GM18517 (cell line): ENCODE measurements around the gene ATP11A.
"Not testable (repeated sequence)": the region's sequence is repeated elsewhere in the genome, so short reads cannot be mapped to it uniquely, and the experiment has no call there.

ENCODE experiments used
- ATAC-seq: cut with Tn5 transposase; IDR thresholded peaks from one replicate; pipeline ENCODE4 v1.9.1; 2021; ENCODE audit warnings: mild to moderate bottlenecking, moderate library complexity; ENCODE audit not compliant: unreplicated experiment

The ATP11A gene

DNA sequence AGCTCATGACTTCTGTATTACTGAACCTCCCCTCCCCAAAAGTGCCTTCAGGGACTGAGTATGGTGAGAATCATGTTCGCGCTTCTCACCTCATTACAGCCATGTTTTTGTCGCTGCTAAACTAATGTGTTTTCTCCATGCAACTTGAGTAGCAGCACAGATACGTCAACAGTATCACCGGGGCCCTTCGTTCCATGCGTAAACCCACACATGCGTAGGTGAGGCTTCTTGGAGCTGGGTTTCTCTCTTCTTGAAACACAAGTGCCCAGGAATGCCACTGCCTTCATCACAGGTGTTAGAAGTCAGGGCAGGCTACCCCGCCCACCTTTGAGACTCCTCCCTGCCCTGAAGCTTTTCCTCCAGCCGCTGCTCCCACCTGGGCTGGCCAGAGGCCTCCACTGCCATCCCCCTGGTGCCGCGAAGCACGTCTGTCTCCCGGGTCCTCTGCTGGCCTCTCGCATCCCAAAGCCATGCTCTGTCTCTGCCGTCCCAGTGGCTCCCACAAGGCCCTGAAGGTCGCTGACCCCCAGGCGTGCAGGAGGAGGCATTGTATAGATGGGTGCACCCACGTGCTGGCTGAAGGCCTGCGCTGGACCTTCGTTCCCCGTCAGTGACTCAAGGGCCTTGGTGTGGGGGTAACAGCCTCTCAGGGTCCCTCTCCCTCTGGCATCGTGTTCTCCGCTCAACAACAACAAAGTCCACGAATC lies 143.9 kb downstream of the ATP11A start:
- ATAC-seq, result no peak

DNA sequence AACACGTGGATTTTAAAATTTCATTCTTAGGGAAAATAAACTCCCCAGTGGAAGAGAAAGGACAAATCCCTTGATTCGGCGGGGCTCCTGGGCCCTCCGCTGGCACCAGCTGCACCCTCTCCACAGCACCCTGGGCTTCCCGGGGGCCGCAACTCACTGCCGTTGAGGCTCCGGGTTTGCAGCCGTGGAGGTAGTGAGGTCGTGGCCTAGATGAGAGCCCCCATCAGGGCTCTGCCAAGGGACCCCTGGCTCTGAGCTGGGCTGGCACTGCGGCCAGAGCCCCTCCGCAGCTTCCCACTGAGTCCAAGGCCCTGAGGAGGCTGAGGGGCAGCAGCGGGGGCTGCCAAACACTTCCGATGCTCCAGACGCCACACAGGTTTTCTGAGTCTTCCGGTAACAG lies 145.5 kb downstream of the ATP11A start:
- no peak for ATAC-seq

GRCh38 chr13:112835796-112836195 lies 146.0 kb downstream of the ATP11A start:
- no peak for ATAC-seq

DNA sequence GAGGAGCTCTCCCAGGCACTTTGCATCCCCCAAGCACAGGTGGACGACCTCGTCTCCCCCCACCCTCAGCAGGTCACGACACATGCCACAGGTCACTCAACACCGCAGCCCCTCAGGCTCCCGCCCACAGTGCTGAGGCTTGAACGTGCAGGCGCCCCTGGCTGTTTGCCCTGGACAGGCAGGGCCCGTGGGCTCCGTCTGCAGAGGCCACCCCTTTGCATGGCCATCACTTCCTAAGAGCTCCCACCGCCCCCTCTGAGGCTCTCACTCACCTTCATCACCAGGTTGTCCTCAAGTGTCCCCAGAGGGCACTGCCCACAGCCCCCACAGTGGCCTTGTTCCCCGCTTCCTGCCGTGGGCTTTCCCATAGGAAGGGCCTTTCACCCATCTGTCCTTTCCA lies 147.1 kb downstream of the ATP11A start:
- ATAC-seq, result no peak

- no peak for ATAC-seq
Measured at GRCh38 chr13:112837371-112838037, 147.7 kb downstream of the ATP11A start.

DNA sequence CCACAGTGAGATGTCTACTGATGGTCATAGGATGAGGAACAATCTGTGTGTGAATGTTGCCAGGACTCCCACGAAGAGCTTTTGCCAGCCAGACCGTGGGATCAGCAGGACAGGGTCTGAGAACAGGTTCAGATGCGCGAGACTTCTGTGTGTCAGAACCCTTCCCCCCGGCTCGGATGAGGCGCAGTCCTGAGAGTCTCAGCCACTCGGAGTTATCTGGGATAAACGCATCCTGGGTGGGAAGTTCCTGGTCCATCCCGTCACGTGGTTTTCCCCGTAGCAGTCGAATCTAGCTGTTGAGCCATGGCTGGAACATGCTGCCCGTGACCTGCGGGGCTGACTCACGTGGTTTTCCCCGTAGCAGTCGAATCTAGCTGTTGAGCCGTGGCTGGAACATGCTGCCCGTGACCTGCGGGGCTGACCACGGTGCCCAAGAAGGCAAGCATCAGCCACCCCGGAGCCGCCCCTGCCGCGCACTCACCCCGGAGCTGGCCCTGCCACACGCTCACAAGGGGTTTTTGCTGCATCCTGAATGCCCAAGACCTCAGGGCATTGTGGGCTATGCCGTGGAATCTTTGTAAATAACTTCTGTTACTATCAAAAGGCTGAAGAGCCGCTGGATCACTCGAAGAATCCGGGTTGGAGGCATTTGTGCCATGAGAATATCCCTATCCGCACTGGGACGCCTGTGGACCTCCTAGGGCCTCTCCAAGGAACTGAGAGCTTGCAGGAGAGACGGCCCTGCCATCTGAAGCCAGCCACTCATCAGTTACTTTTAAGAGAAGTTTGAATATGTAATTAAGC lies 148.4 kb downstream of the ATP11A start:
- ATAC-seq, result no peak

DNA sequence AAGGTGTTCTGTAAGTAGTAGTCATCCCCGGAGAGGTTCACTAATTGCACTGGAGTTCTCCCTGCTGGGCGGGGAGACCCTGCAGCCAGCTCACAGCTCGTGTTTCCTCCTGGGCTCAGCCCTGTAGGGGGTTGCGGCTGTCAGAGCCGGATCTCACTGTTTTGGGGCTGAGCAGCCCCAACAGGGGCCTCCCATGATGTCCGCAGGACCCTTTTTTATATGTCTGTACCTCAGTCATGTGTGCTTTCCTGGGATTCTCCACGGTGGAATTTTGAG lies 148.9 kb downstream of the ATP11A start:
- no peak for ATAC-seq

- ATAC-seq, result no peak
Measured at GRCh38 chr13:112839356-112840105, 149.7 kb downstream of the ATP11A start.

- no peak for ATAC-seq
Measured at GRCh38 chr13:112840472-112841302, 150.8 kb downstream of the ATP11A start.

DNA sequence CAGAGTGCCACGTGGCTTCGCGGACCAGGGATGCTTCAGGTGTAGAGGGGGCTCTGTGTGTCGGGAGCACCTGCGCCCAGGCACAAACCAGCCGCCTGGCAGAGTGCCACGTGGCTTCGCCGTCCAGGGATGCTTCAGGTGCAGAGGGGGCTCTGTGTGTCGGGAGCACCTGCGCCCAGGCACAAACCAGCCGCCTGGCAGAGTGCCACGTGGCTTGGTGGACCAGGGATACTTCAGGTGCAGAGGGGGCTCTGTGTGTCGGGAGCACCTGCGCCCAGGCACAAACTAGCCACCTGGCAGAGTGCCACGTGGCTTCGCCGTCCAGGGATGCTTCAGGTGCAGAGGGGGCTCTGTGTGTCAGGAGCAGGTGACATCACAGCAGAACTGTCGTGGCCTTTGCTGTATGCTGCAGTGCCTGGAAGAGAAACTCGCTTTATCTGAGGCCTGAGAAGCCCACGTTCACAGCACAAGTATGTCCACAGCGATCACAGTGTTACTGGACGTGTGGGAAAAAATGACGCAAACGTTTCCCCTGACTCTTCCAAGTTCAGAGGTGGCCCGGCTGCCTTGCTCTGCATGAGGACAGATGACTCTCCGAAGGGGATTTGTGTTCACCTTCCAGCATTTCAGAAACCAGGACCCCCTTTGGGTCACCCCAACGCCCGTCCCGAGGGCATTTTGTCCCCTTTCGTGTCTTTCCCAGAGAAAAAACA lies 151.6 kb downstream of the ATP11A start:
- not testable (repeated sequence) for ATAC-seq

GRCh38 chr13:112842343-112842856 lies 152.6 kb downstream of the ATP11A start:
- ATAC-seq, result no peak

DNA sequence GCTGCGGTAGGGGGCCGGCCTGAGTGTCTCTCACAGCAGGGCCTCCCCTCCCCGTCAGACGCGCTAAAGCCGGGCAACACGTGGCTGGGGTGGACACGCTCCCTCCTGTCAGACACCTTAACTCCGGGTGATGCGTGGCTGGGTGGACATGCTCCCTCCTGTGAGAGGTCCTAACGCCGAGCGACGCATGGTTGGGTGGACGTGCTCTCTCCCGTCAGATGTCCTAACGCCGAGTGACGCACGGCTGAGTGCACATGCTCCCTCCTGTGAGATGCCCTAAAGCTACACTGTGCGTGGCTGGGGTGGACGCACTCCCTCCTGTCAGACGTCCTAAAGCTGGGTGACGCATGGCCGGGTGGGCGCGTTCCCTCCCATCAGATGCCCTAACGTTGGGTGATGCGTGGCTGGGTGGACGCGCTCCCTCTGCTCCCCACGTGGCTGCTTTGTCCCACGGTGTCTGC lies 153.1 kb downstream of the ATP11A start:
- ATAC-seq, result no peak

- ATAC-seq, result no peak
Measured at GRCh38 chr13:112843392-112844111, 153.7 kb downstream of the ATP11A start.

DNA sequence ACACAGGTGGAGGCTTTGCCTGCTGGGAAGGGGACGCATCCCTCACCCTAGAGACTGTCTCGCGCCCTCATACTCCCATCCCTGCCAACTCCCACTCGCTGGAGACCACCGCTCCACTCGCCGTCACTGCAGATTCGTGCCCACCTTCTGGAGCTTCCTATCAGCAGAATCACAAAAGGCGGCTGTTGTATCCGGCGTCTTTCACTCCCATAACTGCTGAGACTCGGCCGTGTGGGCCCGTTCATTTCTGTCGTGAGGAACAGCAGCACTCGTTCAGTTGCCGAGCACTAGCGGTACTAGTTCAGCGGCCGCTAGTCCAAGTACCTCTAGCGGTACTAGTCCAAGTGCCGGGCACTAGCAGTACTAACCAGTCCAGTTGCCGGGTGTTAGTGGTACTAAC lies 154.6 kb downstream of the ATP11A start:
- no peak for ATAC-seq

DNA sequence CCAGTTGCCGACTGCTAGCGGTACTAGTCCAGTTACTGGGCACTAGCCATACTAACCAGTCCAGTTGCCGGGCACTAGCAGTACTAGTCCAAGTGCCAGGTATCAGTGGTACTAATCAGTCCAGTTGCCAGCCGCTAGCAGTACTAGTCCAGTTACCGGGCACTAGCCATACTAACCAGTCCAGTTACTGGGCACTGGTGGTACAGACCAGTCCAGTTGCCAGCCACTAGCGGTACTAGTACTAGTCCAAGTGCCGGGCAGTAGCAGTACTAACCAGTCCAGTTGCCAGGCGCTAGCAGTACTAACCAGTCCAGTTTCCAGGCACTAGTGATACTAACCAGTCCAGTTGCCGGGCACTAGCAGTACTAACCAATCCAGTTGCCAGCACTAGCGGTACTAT lies 155.0 kb downstream of the ATP11A start:
- no peak for ATAC-seq

DNA sequence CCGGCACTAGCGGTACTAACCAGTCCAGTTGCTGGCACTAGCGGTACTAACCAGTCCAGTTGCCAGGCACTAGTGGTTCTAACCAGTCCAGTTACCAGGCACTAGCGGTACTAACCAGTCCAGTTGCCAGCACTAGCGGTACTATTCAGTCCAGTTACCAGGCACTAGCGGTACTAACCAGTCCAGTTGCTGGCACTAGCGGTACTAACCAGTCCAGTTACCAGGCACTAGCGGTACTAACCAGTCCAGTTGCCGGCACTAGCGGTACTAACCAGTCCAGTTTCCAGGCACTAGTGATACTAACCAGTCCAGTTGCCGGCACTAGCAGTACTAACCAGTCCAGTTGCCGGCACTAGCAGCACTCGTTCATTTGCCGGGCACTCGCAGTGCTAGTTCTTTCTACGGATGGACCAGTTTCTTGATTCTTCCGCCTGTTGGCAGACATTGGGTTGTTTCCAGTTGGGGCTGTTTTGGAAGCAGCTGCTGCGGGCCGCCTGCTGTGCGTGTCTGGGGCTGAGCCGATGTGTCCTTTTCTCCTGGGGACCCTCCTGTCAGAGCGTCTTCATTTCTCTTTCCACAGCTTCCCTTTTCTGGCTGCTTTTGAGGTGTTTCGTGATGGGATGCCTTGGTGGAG lies 155.8 kb downstream of the ATP11A start:
- no peak for ATAC-seq

DNA sequence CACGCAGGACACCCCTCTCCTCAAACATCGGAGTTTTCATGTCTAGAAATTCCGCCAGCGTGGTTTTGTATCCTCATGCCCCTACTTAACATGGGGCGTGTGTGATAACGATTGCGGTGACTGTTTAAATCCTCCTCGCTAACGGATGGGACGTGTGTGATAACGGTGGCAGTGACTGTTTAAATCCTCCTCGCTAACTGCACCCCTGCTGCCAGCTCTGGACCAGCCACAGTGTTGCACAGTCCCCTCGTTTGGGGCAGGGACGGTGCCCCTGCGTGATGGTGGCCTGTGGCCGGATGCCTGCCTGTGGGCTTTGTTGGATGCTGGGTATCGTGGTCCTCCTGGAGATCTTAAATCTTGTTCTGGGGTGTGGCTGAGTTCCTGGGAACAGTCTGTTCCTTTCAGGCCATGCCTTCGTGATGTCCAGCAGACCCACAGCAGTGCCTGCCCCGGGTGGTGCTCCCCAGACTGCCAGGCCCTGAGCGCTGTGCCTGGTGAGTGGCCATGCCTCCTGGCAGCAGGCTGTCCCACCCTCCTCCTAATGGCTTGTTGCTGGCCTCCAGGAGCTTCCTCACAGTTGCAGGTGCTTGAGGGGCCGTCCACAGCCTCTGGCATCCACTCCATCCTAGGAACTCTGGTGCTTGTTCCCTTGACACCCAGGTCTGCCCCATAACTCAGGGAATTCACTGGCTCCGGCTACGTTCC lies 156.7 kb downstream of the ATP11A start:
- no peak for ATAC-seq

GRCh38 chr13:112849500-112849899 lies 159.7 kb downstream of the ATP11A start:
- no peak for ATAC-seq
